Caco-2 (cell line): ENCODE results near the gene RHEX. TPM values are rescaled to one million over a fixed set of nuclear protein-coding genes. Genes with fewer than 3 reads are reported as not detected.

Experiments used
- BruUV-seq: library from RNA; stranded (reverse); fragments of 400-500 nt; replicated peaks from 2 replicates; lab custom pipeline; 2021; lab: Mats Ljungman, UMichigan
- CTCF ChIA-PET: fragments of 300-600 bp; sonication (Branson Sonifier 250); formaldehyde crosslinking; loops from one replicate; lab custom pipeline; 2022; ENCODE audit warnings: antibody characterized with exemption; lab: Charles Lee
- POLR2A ChIA-PET: fragments of 300-600 bp; sonication (Branson Sonifier 250); formaldehyde crosslinking; loops from one replicate; lab custom pipeline; 2022; ENCODE audit warnings: antibody characterized with exemption; lab: Charles Lee
- DNase-seq, 2 experiments: peaks; one replicate each; pipeline versions ENCODE4 v3.0.0 to v3.0.0-alpha.2; 2020 to 2022
- H3K27me3 ChIP-seq: replicated peaks from 2 replicates; pipeline ENCODE4 v1.6.0; 2011; ENCODE audit warnings: low read length; ENCODE audit not compliant: control insufficient read depth, insufficient read depth
- H3K36me3 ChIP-seq: 2 replicates; pipeline ENCODE4 v1.5.1; 2011; ENCODE audit warnings: low read length; ENCODE audit not compliant: control insufficient read depth, insufficient read depth
- H3K4me1 ChIP-seq: fragments of 250-450 bp; sonication (Bioruptor Pico); 2 replicates; pipeline ENCODE4 v1.5.1; 2020; ENCODE audit warnings: mild to moderate bottlenecking
- H3K4me3 ChIP-seq: 2 replicates; pipeline ENCODE4 v1.5.1; 2011; ENCODE audit warnings: low read depth, mild to moderate bottlenecking, control low read depth, low read length
- H3K9me3 ChIP-seq: fragments of 250-450 bp; sonication (Bioruptor Pico); 2 replicates; pipeline ENCODE4 v1.5.1; 2020; ENCODE audit warnings: mild to moderate bottlenecking, moderate library complexity
- H3K27ac Mint-ChIP-seq: one replicate; pipeline ENCODE4 v1.8.0; 2022; ENCODE audit warnings: mixed read lengths; ENCODE audit not compliant: unreplicated experiment
- H3K27me3 Mint-ChIP-seq: one replicate; pipeline ENCODE4 v1.8.0; 2022; ENCODE audit warnings: mixed read lengths; ENCODE audit not compliant: insufficient read depth, unreplicated experiment
- H3K36me3 Mint-ChIP-seq: one replicate; pipeline ENCODE4 v1.8.0; 2022; ENCODE audit warnings: mild to moderate bottlenecking, mixed read lengths; ENCODE audit not compliant: insufficient read depth, unreplicated experiment
- H3K4me1 Mint-ChIP-seq: one replicate; pipeline ENCODE4 v1.8.0; 2022; ENCODE audit warnings: low read depth, mixed read lengths; ENCODE audit not compliant: unreplicated experiment
- H3K4me3 Mint-ChIP-seq: one replicate; pipeline ENCODE4 v1.8.0; 2022; ENCODE audit warnings: mild to moderate bottlenecking, moderate library complexity, mixed read lengths; ENCODE audit not compliant: unreplicated experiment
- H3K9me3 Mint-ChIP-seq: one replicate; pipeline ENCODE4 v1.8.0; 2022; ENCODE audit warnings: mixed read lengths; ENCODE audit not compliant: unreplicated experiment
- intact Hi-C: fragments of 100-400 bp; cut with micrococcal nuclease; formaldehyde crosslinking; loops from one replicate; pipeline ENCODE4 v1.10.0; 2022; ENCODE audit not compliant: unreplicated experiment
- total RNA-seq: library from RNA; stranded (reverse); gene quantifications from 2 replicates; pipeline ENCODE4 v1.2.3, GENCODE V29; 2022
- TF ChIP-seq, protein P1 (sequence below), 2 experiments: fragments of 200-600 bp in 1 of 2; IDR thresholded peaks; 1 replicate in 1 of 2; 2 replicates in 1 of 2; pipeline versions ENCODE4 v1.5.1 to v1.8.0; 2011 to 2022; ENCODE audit warnings: antibody characterized with exemption in 1 of 2, control low read depth in 1 of 2, inconsistent platforms in 1 of 2, low read depth in 1 of 2, low read length in 1 of 2, mild to moderate bottlenecking in 1 of 2, moderate library complexity in 1 of 2; ENCODE audit not compliant: insufficient read depth in 1 of 2, severe bottlenecking in 1 of 2, unreplicated experiment in 1 of 2

RHEX gene
- total RNA-seq, 1 experiment from 2014 or later: not detected

DNA sequence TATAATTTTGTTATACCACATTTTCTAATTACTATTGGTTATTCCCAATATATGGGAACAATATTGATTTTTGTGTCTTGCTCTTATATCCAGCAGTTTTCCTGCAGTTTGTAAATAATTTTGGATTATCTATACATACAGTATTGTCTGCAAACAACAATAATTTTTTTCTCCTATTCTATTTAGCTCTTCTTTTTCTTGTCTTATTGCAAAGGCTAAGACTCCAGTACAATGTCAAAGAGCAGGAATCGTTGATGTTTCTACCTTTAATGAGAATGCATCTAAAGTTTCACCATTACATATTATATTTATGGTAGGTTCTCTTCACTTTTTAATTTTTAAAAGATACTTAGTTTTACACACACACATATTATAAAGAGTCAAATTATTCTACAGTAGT, 68.3 kb downstream of the RHEX start:
- Histone ChIP-seq H3K4me1 (no peaks in the 10 kb centered on the region), H3K9me3 (peaks cover 19% of the 10 kb centered on the region), H3K36me3 (no peaks in the 10 kb centered on the region), H3K27me3 (no peaks in the 10 kb centered on the region), H3K4me3 (no peak overlapping the region)
- ChIA-PET POLR2A (no interaction called here), CTCF (no interaction called here)
- TF ChIP-seq, protein P1, sequence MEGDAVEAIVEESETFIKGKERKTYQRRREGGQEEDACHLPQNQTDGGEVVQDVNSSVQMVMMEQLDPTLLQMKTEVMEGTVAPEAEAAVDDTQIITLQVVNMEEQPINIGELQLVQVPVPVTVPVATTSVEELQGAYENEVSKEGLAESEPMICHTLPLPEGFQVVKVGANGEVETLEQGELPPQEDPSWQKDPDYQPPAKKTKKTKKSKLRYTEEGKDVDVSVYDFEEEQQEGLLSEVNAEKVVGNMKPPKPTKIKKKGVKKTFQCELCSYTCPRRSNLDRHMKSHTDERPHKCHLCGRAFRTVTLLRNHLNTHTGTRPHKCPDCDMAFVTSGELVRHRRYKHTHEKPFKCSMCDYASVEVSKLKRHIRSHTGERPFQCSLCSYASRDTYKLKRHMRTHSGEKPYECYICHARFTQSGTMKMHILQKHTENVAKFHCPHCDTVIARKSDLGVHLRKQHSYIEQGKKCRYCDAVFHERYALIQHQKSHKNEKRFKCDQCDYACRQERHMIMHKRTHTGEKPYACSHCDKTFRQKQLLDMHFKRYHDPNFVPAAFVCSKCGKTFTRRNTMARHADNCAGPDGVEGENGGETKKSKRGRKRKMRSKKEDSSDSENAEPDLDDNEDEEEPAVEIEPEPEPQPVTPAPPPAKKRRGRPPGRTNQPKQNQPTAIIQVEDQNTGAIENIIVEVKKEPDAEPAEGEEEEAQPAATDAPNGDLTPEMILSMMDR (IDR thresholded peaks at IDR 0.05; ENCODE audit: insufficient read depth in 1 of 2, low read depth in 1 of 2, low read length in 1 of 2, severe bottlenecking in 1 of 2, unreplicated experiment in 1 of 2): no peak
- no peak for DNase-seq
- Mint-ChIP-seq H3K4me3 (no peak overlapping the region), H3K36me3 (no peaks in the 10 kb centered on the region), H3K4me1 (peaks cover 13% of the 10 kb centered on the region), H3K27me3 (peaks cover 33% of the 10 kb centered on the region), H3K9me3 (peaks cover 24% of the 10 kb centered on the region), H3K27ac (no peak overlapping the region)
- BruUV-seq: no TSS peak
- intact Hi-C loops: no loop called here

GRCh38 chr1:206122686-206123085, 69.7 kb downstream of the RHEX start:
- no TSS peak for BruUV-seq
- no peaks in the 10 kb centered on the region for H3K36me3 Mint-ChIP-seq
- no peaks in the 10 kb centered on the region for H3K4me1 ChIP-seq
- POLR2A ChIA-PET: no interaction called here
- no peak overlapping the region for H3K4me3 Mint-ChIP-seq
- intact Hi-C loops: no loop called here
- H3K27me3 Mint-ChIP-seq: peaks cover 27% of the 10 kb centered on the region
- peaks cover 24% of the 10 kb centered on the region for H3K9me3 Mint-ChIP-seq
- H3K4me1 Mint-ChIP-seq: peaks cover 3% of the 10 kb centered on the region
- peaks cover 19% of the 10 kb centered on the region for H3K9me3 ChIP-seq
- TF ChIP-seq, protein P1 (IDR thresholded peaks at IDR 0.05; ENCODE audit: insufficient read depth in 1 of 2, low read depth in 1 of 2, low read length in 1 of 2, severe bottlenecking in 1 of 2, unreplicated experiment in 1 of 2): no peak
- no peak overlapping the region for H3K27ac Mint-ChIP-seq
- no peak overlapping the region for H3K4me3 ChIP-seq
- no peak for DNase-seq
- H3K36me3 ChIP-seq: no peaks in the 10 kb centered on the region
- H3K27me3 ChIP-seq: no peaks in the 10 kb centered on the region; the same call in 1 of the 2 replicates
- CTCF ChIA-PET: no interaction called here

- BruUV-seq: no TSS peak
- H3K36me3 Mint-ChIP-seq: no peaks in the 10 kb centered on the region
Measured at GRCh38 chr1:206125346-206125745, 72.4 kb downstream of the RHEX start.

More at GRCh38 chr1:206125346-206125745, 72.4 kb downstream of the RHEX start:
- no peaks in the 10 kb centered on the region for H3K36me3 ChIP-seq
- Mint-ChIP-seq H3K27ac (no peak overlapping the region), H3K4me1 (no peaks in the 10 kb centered on the region), H3K9me3 (peaks cover 19% of the 10 kb centered on the region), H3K27me3 (peaks cover 19% of the 10 kb centered on the region), H3K4me3 (no peak overlapping the region)
- intact Hi-C loops: no loop called here
- TF ChIP-seq, protein P1 (IDR thresholded peaks at IDR 0.05; ENCODE audit: insufficient read depth in 1 of 2, low read depth in 1 of 2, low read length in 1 of 2, severe bottlenecking in 1 of 2, unreplicated experiment in 1 of 2): no peak
- peaks cover 15% of the 10 kb centered on the region for H3K9me3 ChIP-seq
- DNase-seq: no peak
- H3K4me1 ChIP-seq: no peaks in the 10 kb centered on the region
- POLR2A ChIA-PET: no interaction called here
- no peak overlapping the region for H3K4me3 ChIP-seq
- no peaks in the 10 kb centered on the region; the same call in 1 of the 2 replicates for H3K27me3 ChIP-seq
- CTCF ChIA-PET: no interaction called here
